ENCODE data around the gene NIN.
A peak's percentile ranks its signal among the peaks of the same experiment; 100 is the strongest.

NIN gene

DNA sequence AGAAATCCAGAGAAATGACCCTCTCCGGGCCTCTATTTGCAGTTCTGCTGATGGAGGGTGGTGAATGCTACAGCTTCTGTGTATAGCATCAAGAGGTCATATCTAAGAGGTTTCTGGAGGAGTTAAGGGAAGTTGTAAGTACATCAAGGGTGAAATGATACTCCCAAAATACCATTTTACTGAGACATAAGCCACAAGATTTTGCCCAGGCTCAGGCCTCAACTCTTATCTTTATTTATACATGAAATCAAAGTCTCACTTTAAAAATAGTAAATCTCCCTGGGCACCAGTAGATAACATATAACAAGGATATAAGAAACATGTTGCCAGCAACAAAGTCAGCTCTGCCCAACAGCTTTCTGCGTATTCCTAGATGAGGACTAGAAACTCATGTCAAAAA, 40.4 kb downstream of the NIN start:
- DNase-seq (ENCODE audit: low spot score), result no peak

DNA sequence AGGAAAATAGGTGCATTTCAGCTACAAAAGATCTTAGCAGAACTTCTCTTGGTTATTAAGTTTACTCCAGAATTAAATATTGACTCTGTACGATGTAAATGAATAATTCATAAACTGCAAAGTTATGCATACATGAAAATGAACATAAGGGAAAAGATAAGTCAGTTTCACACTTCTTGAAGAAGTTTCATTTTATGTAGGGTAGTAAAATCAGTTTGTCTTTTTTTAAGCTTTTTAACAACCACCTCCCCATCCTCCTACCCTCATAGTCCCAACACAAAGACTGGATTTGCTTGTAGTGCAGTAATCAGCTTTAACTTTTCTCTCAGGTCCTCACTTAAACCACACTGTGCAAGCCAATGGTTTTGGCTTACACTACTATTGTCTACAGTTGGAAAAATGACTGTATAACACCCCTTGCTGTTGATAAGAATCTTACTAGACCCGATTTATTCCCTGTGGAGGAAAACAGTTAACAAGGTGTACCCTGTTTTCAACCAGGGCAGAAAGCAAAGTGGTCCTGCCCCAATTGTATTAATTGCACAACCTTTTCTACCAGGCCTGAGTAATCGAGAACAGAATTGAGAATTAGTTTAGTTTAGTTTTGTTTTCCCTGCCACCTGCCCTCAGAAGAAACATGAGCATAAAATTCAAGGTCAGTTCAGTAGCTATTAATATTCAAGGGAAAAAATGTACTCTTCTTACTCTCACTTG, 44.1 kb downstream of the NIN start:
- no peak for DNase-seq (ENCODE audit: low spot score)

DNA sequence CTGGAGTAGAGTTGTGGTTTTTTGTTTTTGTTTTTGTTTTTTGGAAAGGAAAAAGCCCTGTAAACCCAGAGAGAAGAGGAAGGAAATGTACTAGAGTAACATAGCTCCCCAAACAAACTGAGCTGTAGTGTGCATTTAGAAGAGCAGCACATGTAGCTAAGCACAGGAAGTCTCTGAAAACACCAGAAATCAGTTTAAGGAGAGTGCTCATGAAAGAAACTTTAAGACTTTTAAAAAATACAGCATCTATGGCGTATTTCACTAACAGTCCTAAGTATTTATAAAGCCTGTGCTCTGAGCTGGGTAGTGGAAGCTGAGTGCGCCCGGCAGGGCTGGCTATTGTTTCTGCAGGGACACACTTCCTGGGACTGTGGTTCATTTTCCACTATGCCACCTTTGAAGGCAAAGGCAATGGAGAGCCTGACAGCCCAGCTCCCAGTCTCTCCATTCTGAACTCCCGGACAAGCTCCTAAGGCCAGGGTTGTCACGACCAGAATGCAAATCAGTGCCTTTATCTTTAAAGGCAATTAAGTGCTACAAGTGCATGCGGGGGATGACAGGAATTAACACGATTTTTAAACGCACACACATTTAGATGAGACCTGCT, 45.4 kb downstream of the NIN start:
- DNase-seq (ENCODE audit: low spot score), result no peak

DNA sequence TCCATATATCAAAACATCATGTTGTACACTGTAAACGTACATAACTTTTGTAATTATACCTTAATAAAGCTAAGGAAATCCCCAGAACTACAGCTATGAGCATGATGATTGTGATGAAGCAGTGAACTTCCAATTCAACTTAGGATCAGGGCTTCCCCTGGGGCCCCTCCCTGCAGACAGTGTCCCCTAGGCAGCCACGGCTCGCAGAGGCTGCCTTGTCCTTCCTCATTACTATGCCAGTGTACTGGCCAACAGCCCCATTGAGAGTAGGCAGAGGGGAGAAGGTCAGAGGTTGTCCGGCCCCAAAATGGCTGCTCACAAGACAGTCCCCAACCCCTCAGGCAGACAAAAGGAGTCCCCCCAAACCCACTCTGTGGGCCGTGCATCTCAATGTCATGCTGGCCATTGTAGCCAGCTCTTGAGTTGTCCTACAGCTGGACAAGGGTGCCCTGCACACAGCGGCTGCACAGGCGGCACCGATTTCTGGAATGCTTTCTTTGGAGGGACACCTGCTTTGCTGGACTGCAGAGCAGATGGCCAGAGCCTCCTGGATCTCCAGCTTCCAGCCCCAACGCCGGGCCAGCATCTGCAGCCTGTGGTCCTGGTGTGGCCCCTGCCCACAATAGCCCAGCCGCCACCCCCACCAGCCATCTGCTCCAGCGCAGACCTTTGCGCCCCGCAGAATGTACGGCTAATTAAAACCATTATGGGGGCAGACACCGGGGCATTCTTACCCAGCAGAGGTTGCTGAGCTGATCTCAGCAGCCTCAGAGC, 46.1 kb downstream of the NIN start:
- DNase-seq (ENCODE audit: low spot score), result no peak

DNA sequence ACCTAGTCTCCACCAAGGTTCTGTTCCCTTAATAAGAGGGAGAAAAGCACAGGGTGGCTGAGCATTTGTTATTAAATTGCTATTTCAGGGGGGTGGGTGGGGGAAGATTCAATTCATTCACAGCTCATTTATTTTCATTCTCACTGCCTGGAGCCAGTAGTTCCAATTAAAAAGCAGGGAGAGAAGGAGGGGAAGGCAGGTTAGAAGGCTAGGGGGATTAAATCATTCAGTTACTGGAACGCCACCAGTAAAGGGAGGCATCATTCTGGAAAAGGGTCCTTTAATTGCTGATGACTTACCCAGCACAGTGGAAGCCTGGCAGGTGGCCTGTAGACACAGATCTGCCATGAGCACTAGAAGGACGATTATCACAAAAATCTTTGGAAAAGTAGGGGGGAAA, 47.4 kb downstream of the NIN start:
- no peak for DNase-seq (ENCODE audit: low spot score)

DNA sequence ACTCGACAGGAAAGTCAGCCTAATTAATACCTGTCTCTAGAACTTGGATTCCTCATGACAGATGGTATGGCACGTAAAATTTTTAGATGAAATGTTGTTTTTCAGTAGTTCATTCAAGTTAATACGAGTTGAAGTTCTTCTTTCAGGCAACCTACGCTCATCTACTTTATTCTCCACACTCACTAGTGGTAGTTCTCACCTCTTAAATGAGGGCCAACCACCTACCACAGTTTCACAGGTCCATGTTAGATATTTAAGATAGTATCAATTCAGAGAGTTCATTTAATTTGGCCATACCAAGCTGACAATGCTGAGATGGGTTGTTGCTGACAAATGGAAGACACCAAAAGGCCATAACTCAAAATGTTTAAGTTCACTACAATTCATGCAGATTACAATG, 50.6 kb downstream of the NIN start:
- DNase-seq (ENCODE audit: low spot score), result no peak

DNA sequence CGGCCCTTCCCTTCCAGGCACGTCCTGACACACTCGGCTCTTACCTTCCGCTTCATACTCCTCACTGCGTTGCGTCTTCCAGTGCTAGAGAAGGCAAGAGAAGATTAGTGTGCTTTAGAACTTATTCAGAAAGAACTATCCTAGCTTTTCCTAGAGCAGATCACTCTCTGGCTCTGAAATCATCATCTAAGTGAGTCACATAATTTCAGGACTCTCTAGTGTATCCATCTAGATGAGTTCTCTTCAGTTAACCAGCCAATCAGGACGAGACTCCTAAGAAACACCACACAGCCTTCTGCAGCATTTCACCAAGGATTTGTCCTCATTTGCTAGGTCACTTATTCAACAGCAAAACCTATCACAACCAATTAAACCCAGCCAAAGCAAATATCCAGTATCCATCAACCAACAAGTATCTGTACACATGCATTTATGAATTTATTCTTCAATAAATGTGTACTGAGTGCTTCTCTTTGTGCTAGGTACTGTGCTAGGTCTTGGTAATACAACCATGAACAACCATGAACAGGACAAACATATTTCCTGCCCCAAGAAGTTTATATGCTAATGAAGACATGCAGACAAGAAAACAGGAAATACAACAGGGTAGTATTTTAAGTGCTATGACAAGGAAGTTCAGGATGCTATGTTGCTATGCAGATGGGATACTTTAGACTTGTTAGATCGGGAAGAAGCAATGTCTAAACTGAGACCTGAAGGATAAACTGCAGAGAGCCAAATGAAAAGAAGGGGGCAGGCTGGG, 52.1 kb downstream of the NIN start:
- no peak for DNase-seq (ENCODE audit: low spot score)

DNA sequence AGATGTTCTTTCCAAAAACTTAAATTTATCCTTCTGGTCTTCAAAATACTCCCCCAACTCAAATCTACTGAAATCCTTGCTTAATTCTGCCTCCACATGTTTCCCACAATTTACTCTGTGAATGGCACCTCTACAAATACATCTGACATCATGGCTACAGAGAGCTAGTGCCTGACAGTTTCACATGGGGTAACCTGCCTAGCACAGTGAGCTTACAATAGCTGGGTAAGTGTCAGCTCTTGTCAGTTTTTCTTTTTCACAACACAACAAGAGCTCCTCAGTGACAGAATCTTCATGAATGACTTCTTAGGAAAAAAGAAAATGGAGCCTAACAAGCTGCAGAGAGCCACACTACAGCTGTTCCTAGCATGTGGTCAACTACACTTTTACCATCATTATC, 54.4 kb downstream of the NIN start:
- no peak for DNase-seq (ENCODE audit: low spot score)

DNA sequence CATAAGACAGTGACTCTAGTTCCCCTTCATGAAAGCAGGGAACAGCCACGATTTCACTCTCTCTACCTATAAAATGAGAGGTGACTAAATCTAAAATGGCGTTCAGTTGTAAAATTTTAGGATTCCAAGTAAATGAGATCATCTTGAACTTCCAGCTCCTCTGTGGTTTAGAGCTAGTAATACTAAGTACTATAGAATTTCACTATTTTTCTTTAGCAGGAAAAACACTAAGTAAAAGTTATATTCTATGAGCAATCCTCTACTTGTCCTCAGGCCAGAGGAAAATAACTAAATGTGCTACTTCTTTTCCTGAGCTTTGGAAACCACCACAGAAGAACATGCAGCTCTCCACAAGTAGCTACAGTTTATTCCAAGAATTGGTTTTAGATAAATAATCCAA, 55.6 kb downstream of the NIN start:
- DNase-seq (ENCODE audit: low spot score), result peak; percentile 61

DNA sequence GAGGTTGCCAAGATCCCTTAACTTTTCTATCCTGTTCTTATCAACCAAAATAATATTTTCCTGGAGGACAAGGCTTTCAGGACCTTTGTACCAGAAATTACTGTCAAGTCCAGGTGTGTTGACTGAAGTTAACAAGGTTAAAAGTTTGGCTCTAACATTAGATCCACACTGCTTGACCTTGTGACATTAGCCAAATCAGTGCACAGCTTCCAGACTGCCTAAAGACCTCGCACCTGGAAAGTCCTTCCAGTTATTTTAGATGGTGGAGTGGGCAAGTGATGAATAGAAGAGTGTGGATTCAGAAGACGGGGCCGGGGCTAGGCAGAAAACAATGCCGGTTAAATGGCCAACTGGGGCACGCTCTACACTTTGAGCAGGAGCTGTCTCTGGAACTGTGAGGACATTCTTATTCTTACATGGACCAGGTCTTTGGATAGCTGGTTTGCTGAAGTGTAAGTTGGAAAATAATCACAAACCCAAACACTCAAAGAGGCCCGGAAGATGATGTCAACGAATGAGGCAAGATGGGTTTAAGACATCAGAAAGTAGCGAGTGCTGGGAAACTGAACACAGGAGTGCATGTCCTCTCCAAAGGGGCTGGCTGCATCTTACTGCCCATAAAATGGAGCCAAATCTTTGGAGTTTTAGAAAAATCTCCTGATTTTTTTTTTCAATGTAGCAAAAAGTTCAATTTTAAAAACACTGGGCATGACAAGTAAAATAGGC, 56.3 kb downstream of the NIN start:
- no peak for DNase-seq (ENCODE audit: low spot score)

DNA sequence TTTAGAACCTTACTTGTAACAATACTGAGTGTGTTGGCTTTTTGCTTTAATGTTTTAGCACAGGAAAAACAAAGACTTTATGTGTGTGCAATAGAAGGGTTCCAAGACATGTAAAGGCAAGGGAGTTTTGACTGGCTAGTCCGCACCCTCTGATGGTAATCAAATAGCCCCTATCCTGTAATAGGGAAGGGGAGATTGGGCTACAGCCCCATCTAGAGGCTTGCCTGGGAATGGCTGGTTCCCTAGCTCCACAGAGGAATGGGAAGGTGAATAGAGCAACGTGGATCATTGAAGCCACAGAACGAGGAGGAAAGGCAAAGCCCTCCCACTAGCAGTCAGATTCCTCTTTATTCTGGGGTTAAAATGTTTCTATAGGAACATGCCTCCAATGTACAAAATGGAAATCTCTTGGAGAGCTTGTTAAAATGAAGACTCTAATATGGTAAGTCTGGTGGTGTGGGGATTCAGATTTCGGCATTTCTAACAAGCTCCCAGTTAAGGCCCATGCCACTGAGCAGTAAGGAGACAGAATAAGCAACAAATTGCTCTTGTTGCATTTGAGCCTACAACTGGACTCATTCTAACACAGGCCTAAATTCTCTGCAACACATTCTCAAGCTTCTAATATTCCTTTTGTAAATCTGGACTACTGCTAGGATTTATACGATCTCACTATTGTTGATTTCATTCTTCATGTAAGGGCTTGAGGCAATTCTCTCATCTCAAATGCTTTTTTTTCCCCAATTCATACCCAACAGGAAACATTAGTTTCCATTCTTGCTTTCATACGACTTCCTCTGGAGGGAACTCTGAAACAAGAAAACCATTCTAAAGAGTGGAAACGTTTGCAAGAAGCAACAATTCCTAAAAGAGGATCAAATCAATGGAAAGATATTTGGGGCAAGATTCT, 57.1 kb downstream of the NIN start:
- DNase-seq (ENCODE audit: low spot score), result peak; percentile 51

DNA sequence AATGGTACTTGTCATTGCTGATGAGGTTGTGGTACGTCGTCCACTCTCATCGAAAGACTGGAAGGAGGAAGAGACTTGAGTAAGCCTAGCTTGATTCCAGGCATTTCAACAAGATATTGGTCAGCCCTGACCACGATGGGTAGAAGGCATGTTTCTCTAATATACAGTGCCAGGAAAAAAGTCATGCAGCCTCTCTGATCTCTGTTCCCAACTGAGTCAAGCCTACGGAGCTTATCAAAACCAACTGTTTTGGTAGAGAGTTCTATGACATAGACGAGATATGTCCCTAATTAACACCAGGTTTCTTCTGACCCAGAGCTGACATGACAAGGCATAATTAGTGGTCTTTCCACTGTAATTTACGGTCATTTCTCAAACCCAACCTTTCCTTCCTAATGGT, 58.5 kb downstream of the NIN start:
- DNase-seq (ENCODE audit: low spot score), result no peak

DNA sequence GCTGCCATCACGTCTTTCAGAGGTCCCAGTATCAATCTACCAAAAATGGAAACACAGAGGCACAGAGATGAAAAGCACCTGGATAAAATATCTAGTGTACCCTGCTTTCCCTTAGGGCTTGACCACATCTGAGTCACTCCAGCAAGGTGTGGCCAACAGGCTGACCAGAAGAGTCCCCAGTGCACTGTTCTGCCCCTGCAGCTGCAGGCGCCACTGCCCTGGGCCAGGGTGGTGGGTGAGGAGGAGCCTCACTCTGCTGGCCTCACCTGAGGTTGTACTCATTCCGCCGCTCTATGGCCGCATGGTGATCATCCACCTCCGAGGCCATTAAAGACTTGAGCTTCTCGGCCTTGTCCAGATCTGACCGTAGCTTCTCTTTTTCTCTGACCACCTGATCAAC, 60.4 kb downstream of the NIN start:
- DNase-seq (ENCODE audit: low spot score), result no peak

DNA sequence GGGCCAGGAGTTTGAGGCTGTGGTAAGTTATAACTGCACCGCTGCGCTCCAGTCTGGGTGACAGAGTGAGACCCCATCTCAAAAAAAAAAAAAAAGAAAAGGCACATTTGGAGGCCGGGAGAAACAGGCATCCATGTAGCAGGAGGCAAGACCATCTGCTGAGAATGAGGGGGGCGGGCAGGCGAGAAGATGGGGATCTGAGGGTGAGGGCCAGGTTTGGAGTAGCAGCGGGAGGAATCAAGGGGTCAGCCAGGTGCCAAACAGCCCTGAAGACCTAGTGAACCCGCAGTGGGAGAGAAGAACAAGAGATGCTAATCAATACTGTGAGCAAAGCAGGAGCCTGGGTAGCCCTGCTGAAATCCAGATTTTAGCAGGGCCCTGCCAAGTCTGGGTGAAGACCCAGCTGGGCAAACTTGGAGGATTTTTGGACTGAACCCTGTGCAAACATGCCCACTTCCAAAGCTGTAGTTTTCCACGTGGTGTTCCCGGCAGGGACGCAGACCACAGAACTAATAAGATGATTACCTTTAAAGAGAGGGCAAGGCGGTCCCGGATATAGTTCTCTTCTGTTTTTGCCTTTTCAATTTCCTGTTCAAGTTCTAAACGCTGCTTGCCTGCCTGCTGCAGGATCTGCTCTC, 61.0 kb downstream of the NIN start:
- DNase-seq (ENCODE audit: low spot score), result no peak

DNA sequence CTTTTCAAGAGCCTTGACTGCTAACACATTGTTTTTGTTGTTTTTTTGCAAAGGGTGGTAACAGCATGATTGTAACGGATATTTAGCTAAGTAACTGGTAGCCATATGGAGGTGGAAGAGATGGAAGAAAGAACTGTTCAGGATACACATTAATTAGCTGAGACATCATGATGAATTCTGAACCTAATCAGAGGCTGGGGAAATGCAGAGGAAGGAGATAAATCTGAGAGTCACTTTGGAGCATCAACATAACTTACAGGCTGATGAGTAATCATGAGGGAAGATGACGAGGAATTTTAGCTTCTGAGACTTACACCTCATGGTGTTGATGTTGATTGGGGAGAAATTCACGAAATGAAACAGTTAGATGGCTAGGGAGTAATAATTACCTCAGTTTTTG, 62.3 kb downstream of the NIN start:
- no peak for DNase-seq (ENCODE audit: low spot score)

DNA sequence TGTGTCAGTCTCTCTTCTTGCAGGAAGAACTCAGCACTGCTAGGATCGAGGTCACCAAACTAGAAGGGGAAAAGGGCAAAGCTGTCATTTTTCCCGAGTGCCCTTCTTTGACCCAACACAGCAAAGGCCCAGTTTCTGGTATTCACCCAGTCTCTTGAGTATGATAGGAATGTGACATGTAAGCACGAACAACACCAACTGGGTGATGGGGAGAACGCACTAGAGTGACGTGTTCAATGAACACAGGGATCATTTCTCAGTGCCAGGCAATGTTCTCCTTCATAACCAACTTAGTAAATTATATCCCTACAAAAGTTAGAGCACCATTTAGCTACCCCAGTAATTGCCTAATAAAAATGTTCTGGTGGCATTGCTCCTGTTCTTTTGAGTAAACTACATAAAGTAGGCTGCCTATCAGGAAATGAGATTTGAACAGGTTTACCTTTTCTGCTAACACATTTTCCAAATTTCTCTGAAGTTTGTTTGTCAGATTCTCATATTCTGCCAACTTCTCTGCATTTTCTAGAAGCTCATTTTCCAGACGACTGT, 64.5 kb downstream of the NIN start:
- no peak for DNase-seq (ENCODE audit: low spot score)

DNA sequence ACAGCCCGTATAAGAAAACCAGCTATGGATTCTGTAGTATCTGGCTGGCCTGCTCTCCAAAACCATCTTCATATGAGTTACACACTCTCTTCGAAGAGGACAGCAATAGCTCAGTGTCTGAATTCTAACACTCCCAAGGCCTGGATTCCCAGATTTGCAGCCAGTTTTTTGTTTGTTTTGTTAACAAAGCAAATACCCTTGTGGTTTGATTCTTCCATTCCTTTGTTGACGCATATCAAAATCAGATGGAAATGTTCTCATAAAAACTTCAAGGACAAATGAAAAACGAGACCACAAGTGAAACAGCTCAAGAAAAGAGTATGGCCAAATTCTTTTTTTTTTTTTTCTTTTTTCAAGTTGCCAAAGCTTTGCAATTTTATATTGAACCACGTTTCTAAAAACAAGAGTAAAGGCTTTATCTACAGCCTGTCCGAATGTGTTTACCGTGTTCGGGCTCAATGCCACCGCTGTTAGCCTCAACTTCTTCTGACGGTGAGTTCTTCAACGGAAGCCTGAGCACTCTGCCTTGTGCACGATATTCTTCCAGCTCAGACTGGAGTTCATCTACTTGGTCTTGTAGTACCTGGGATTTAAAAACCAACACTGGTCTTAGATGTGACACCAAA, 67.5 kb downstream of the NIN start:
- DNase-seq (ENCODE audit: low spot score), result no peak

DNA sequence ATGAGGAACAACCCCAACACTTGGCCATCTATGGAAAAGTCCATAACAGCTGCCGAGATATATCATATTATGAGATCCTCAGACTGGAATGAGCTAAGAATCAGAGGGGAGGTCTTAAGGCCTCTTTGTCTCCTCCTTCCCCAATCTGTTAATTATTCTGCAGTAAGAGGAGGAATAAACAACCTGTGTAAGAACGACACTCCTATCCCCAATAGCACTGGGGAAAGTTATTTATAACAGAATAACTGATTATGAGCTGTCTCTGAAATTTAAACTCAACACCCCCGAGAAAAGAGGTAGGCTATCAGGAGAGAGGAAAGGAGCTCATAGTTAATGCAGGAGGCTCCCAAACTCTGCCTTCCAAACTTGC, 68.0 kb downstream of the NIN start:
- no peak for DNase-seq (ENCODE audit: low spot score)

DNA sequence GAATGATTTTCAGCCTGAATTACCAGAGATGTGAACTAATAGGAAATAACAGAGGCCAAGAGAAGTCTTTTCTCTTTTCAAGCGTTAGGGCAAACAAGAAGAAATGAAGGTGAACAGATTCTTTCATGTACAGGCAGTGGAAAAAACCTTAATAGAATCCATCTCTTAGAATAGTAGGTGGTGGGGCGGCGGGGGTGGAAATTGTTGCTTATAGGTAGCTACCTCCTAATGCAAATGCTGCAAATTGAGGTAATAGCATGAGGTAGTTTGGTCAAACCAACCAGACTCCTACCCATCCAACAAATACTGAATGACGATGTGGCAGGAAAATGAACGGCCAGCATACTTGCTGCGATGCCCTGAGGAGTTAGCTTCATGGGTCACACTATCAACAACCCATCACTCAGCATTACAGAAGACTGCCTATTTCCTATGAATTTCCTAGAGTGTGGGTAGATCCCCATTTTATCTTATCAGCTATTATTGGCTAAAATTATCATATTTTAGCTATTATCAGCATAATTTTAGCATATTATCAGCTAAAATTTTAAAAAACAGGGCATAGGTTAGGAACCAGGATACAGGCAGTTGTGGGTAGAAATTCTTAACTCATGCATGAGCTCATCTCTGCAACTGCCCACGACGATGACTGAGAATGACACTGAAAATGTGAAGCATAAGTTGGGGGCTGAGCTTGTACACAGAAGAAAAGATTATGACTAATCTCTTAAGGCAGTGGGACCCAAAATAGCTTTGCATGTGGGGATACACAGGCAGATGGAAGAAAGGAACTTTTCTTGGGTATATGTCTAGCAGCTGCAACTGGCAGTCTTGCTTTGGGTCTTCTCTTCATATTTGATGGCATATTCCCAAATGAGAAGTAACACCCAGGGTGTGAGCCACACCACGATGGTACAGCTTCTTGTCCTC, 68.7 kb downstream of the NIN start:
- DNase-seq (ENCODE audit: low spot score), result no peak

All from kidney capillary endothelial cell (primary cell).